A673 (cell line): ENCODE data around the gene SPRED2.

Experiments used
- EZH2 ChIP-seq: fragments of 200-600 bp; sonication (generic); IDR thresholded peaks from 2 replicates; pipeline ENCODE4 v1.6.1; 2017; ENCODE audit warnings: borderline replicate concordance, low read depth, mild to moderate bottlenecking, mixed read lengths, antibody characterized with exemption, low read length; ENCODE audit not compliant: poor library complexity, severe bottlenecking
- TF ChIP-seq, protein P1 (sequence below): fragments of 300-800, 200-600 bp; sonication (generic); conservative IDR thresholded peaks from 2 replicates; pipeline ENCODE4 v1.5.1; 2017; ENCODE audit warnings: low read depth, mild to moderate bottlenecking, antibody characterized with exemption, low read length, moderate library complexity, mixed read lengths

DNA sequence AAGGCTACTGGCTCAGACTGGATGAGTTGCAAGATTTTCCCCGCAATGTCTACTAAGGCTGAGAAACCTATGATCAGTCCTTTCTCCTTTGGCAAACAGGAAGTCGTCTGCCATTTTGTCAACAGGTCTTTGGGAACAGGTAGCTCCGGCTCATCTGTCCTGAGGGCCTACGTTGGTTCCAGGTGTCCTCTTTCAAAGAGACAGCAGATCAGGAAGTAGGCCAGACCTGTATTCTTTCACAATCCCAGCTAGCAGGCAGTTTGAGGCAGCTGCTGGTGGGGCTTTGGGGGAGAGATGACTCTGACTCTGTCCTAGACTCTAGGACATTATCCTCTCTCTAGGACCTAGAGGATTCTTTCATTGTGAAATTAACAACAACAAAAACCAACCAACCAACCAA lies 106.1 kb downstream of the SPRED2 start:
- TF ChIP-seq, protein P1, sequence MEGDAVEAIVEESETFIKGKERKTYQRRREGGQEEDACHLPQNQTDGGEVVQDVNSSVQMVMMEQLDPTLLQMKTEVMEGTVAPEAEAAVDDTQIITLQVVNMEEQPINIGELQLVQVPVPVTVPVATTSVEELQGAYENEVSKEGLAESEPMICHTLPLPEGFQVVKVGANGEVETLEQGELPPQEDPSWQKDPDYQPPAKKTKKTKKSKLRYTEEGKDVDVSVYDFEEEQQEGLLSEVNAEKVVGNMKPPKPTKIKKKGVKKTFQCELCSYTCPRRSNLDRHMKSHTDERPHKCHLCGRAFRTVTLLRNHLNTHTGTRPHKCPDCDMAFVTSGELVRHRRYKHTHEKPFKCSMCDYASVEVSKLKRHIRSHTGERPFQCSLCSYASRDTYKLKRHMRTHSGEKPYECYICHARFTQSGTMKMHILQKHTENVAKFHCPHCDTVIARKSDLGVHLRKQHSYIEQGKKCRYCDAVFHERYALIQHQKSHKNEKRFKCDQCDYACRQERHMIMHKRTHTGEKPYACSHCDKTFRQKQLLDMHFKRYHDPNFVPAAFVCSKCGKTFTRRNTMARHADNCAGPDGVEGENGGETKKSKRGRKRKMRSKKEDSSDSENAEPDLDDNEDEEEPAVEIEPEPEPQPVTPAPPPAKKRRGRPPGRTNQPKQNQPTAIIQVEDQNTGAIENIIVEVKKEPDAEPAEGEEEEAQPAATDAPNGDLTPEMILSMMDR = no peak
- no peak for TF ChIP-seq EZH2
